VCaP (cell line): ENCODE data around the gene HMG20B.

ENCODE experiments used
- H3K27ac ChIP-seq: fragments of 450-650 bp; 2 replicates; pipeline ENCODE4 v1.5.1; 2017
- CTCF ChIP-seq: fragments of 450-650 bp; conservative IDR thresholded peaks from 2 replicates; pipeline ENCODE4 v1.5.1; 2017; ENCODE audit warnings: mild to moderate bottlenecking, moderate library complexity

HMG20B gene

GRCh38 chr19:3538258-3538929, 34.4 kb upstream of the HMG20B start:
- no peak for TF ChIP-seq CTCF
- no peak overlapping the region for H3K27ac ChIP-seq

- TF ChIP-seq CTCF, result no peak
- H3K27ac ChIP-seq, result no peak within 1 kb of the TSS
Observed at GRCh38 chr19:3538965-3539755, 33.6 kb upstream of the HMG20B start, which contains the start of gene TEKTIP1. Gene TEKTIP1 (plus strand): TSS chr19:3539174. CDS start chr19:3539178, 4 bp downstream.

GRCh38 chr19:3539756-3540118, 33.0 kb upstream of the HMG20B start:
- H3K27ac ChIP-seq, result no peak overlapping the region
- no peak for TF ChIP-seq CTCF

- no peak overlapping the region for H3K27ac ChIP-seq
- no peak for TF ChIP-seq CTCF
Observed at GRCh38 chr19:3543150-3544057, 29.3 kb upstream of the HMG20B start.

- TF ChIP-seq CTCF, result no peak
- H3K27ac ChIP-seq, result no peak overlapping the region
Observed at GRCh38 chr19:3544058-3544376, 28.7 kb upstream of the HMG20B start.

- TF ChIP-seq CTCF, result peak; percentile 82
- H3K27ac ChIP-seq, result no peak overlapping the region
Observed at GRCh38 chr19:3544742-3545668, 27.7 kb upstream of the HMG20B start.
